Fibroblast of lung (primary cell): ENCODE data around the gene ADAM15. TPM values are rescaled to one million over a fixed set of nuclear protein-coding genes. Genes with fewer than 3 reads are reported as not detected.

Experiments used
- DNase-seq, 2 donors: peaks; one replicate each; pipeline versions ENCODE4 v3.0.0 to v3.0.0-alpha.2; 2010; ENCODE audit warnings: low read depth in 2 of 2
- H2AFZ ChIP-seq: 2 replicates; pipeline ENCODE4 v1.5.1; 2012; ENCODE audit warnings: low read length, control low read depth, inconsistent platforms
- H3K27ac ChIP-seq: 2 replicates; pipeline ENCODE4 v1.5.1; 2011; ENCODE audit warnings: low read length, control low read depth; ENCODE audit not compliant: insufficient read depth
- H3K27me3 ChIP-seq: 2 replicates; pipeline ENCODE4 v1.5.1; 2011; ENCODE audit warnings: mild to moderate bottlenecking, low read length; ENCODE audit not compliant: control insufficient read depth, insufficient read depth
- H3K36me3 ChIP-seq: 2 replicates; pipeline ENCODE4 v1.5.1; 2011; ENCODE audit warnings: low read length; ENCODE audit not compliant: control insufficient read depth, insufficient read depth
- H3K4me1 ChIP-seq: 2 replicates; pipeline ENCODE4 v1.5.1; 2011; ENCODE audit warnings: low read length; ENCODE audit not compliant: control insufficient read depth, insufficient read depth; ENCODE audit errors: extremely low read depth
- H3K4me2 ChIP-seq: 2 replicates; pipeline ENCODE4 v1.5.1; 2011; ENCODE audit warnings: low read length, control low read depth; ENCODE audit not compliant: insufficient read depth; ENCODE audit errors: extremely low read depth
- H3K4me3 ChIP-seq, 4 experiments: fragments of 200-600 bp in 1 of 4; sonication (generic) in 1 of 4; replicated peaks in 1 of 4; 2 replicates each; pipeline ENCODE4 v1.5.1; 2011 to 2016; ENCODE audit warnings: low read length in 4 of 4, low read depth in 3 of 4, mild to moderate bottlenecking in 3 of 4, control low read depth in 2 of 4, inconsistent platforms in 1 of 4, mixed read lengths in 1 of 4; ENCODE audit not compliant: insufficient read depth in 1 of 4; ENCODE audit errors: control extremely low read depth in 1 of 4
- H3K79me2 ChIP-seq: 2 replicates; pipeline ENCODE4 v1.5.1; 2012; ENCODE audit warnings: mild to moderate bottlenecking, low read length, inconsistent platforms; ENCODE audit not compliant: control insufficient read depth, insufficient read depth
- H3K9ac ChIP-seq: 2 replicates; pipeline ENCODE4 v1.5.1; 2011; ENCODE audit warnings: mild to moderate bottlenecking, low read length, control low read depth; ENCODE audit not compliant: insufficient read depth
- H3K9me3 ChIP-seq: 2 replicates; pipeline ENCODE4 v1.5.1; 2012; ENCODE audit warnings: low read depth, low read length; ENCODE audit not compliant: control insufficient read depth, insufficient read depth
- H4K20me1 ChIP-seq: 2 replicates; pipeline ENCODE4 v1.5.1; 2011; ENCODE audit warnings: low read length; ENCODE audit not compliant: control insufficient read depth, insufficient read depth; ENCODE audit errors: extremely low read depth
- CTCF ChIP-seq, 2 donors: IDR thresholded peaks in 1 of 2; conservative IDR thresholded peaks in 1 of 2; 1 replicate in 1 of 2; 2 replicates in 1 of 2; pipeline ENCODE4 v1.5.1; 2011 to 2012; ENCODE audit warnings: low read length in 2 of 2, control low read depth in 1 of 2, inconsistent platforms in 1 of 2, low read depth in 1 of 2, mild to moderate bottlenecking in 1 of 2
- EZH2 ChIP-seq: IDR thresholded peaks from 2 replicates; pipeline ENCODE4 v1.5.1; 2012; ENCODE audit warnings: low read length, control low read depth, mild to moderate bottlenecking; ENCODE audit errors: missing control alignments
- polyA plus RNA-seq, 2 donors: library from polyadenylated mRNA; depleted of rRNA in 1 of 2; stranded (reverse) in 1 of 2; unstranded in 1 of 2; fragments of >200 nt; gene quantifications; 2 replicates each; pipeline ENCODE4 v1.2.1, GENCODE V29; 2011 to 2012; ENCODE audit warnings: missing spikeins in 1 of 2
- total RNA-seq: library from RNA; depleted of rRNA; stranded (reverse); fragments of >200 nt; gene quantifications from 2 replicates; pipeline ENCODE4 v1.2.1, GENCODE V29; 2014

Gene ADAM15
- total and polyA plus RNA-seq, 2 donors (not counting 1 experiment from before 2014, with no cell fraction given) = 19.5 to 58.5 TPM

GRCh38 chr1:155034318-155035208, 16.6 kb upstream of the ADAM15 start:
- Histone ChIP-seq H3K9me3 (no peaks in the 10 kb centered on the region), H3K27me3 (peaks cover 8% of the 10 kb centered on the region), H3K27ac (no peak overlapping the region), H4K20me1 (no peaks in the 10 kb centered on the region), H3K4me1 (no peaks in the 10 kb centered on the region), H3K36me3 (no peaks in the 10 kb centered on the region), H3K4me2 (no peak overlapping the region), H3K9ac (no peak overlapping the region), H3K79me2 (no peaks in the 10 kb centered on the region), H2AFZ (no peak overlapping the region), H3K4me3 (no peak overlapping the region)
- no peak for DNase-seq
- TF ChIP-seq EZH2 (no peak), CTCF (conservative IDR thresholded peaks at IDR 0.05 in 1 of 2, IDR thresholded peaks at IDR 0.05 in 1 of 2; ENCODE audit: low read depth in 1 of 2, low read length in 2 of 2) (no peak)

- Histone ChIP-seq H2AFZ (no peak overlapping the region), H3K9me3 (no peaks in the 10 kb centered on the region), H3K4me2 (no peak overlapping the region), H3K27me3 (peaks cover 9% of the 10 kb centered on the region), H3K4me1 (no peaks in the 10 kb centered on the region), H4K20me1 (no peaks in the 10 kb centered on the region), H3K9ac (no peak overlapping the region), H3K79me2 (no peaks in the 10 kb centered on the region), H3K27ac (no peak overlapping the region), H3K4me3 (no peak overlapping the region), H3K36me3 (no peaks in the 10 kb centered on the region)
- DNase-seq = no peak
- TF ChIP-seq CTCF (conservative IDR thresholded peaks at IDR 0.05 in 1 of 2, IDR thresholded peaks at IDR 0.05 in 1 of 2; ENCODE audit: low read depth in 1 of 2, low read length in 2 of 2) (no peak), EZH2 (no peak)
Measured at GRCh38 chr1:155035936-155036335, 15.2 kb upstream of the ADAM15 start.

- no peak overlapping the region for H3K9ac ChIP-seq
- H3K9me3 ChIP-seq = no peaks in the 10 kb centered on the region
- no peak overlapping the region for H3K4me3 ChIP-seq
- no peak for TF ChIP-seq CTCF (conservative IDR thresholded peaks at IDR 0.05 in 1 of 2, IDR thresholded peaks at IDR 0.05 in 1 of 2; ENCODE audit: low read depth in 1 of 2, low read length in 2 of 2)
- no peak for TF ChIP-seq EZH2
- H4K20me1 ChIP-seq = no peaks in the 10 kb centered on the region
- no peaks in the 10 kb centered on the region for H3K36me3 ChIP-seq
- no peak for DNase-seq
- H3K4me2 ChIP-seq = no peak overlapping the region
- H2AFZ ChIP-seq = no peak overlapping the region
- H3K79me2 ChIP-seq = no peaks in the 10 kb centered on the region
- H3K27me3 ChIP-seq = peaks cover 14% of the 10 kb centered on the region
- H3K27ac ChIP-seq = no peak overlapping the region
- no peaks in the 10 kb centered on the region for H3K4me1 ChIP-seq
Measured at GRCh38 chr1:155037043-155037442, 14.1 kb upstream of the ADAM15 start.
